ENCODE measurements around the gene OLFM4.
"Not testable (repeated sequence)": the region's sequence is repeated elsewhere in the genome, so short reads cannot be mapped to it uniquely, and the experiment has no call there.

Gene OLFM4

GRCh38 chr13:53028637-53029203 is at the start of gene OLFM4:
Gene OLFM4, plus strand, starts transcription at chr13:53028813. Its CDS starts 24 bp downstream, at chr13:53028837.
- DNase-seq: no peak

GRCh38 chr13:52978989-52979388 is 49.6 kb upstream of the OLFM4 start:
- DNase-seq: no peak

- DNase-seq: no peak
These were observed 47.9 kb upstream of the OLFM4 start for GRCh38 chr13:52980695-52981094.

- no peak for DNase-seq
These were observed 44.8 kb upstream of the OLFM4 start for GRCh38 chr13:52983836-52984235.

- no peak for DNase-seq
These were observed 43.7 kb upstream of the OLFM4 start for GRCh38 chr13:52984881-52985363.

GRCh38 chr13:52991344-52992020 is 37.1 kb upstream of the OLFM4 start:
- DNase-seq: no peak

- no peak for DNase-seq
These were observed 36.5 kb upstream of the OLFM4 start for GRCh38 chr13:52992110-52992509.

GRCh38 chr13:52994051-52994450 is 34.6 kb upstream of the OLFM4 start:
- no peak for DNase-seq

GRCh38 chr13:52994865-52995264 is 33.7 kb upstream of the OLFM4 start:
- no peak for DNase-seq

GRCh38 chr13:52995946-52996345 is 32.7 kb upstream of the OLFM4 start:
- no peak for DNase-seq

- no peak for DNase-seq
These were observed 30.4 kb upstream of the OLFM4 start for GRCh38 chr13:52997951-52998876.

GRCh38 chr13:52999093-52999696 is 29.4 kb upstream of the OLFM4 start:
- no peak for DNase-seq

GRCh38 chr13:53001444-53002225 is 27.0 kb upstream of the OLFM4 start:
- no peak for DNase-seq

GRCh38 chr13:53004573-53004972 is 24.0 kb upstream of the OLFM4 start:
- DNase-seq: no peak

- DNase-seq: no peak
These were observed 23.0 kb upstream of the OLFM4 start for GRCh38 chr13:53005626-53006025.

- DNase-seq: no peak
These were observed 20.7 kb upstream of the OLFM4 start for GRCh38 chr13:53007872-53008271.

GRCh38 chr13:53010374-53011105 is 18.1 kb upstream of the OLFM4 start:
- no peak for DNase-seq

GRCh38 chr13:53012707-53013106 is 15.9 kb upstream of the OLFM4 start:
- DNase-seq: no peak

- no peak for DNase-seq
These were observed 15.5 kb upstream of the OLFM4 start for GRCh38 chr13:53013113-53013512.

- DNase-seq: not testable (repeated sequence)
These were observed 14.6 kb upstream of the OLFM4 start for GRCh38 chr13:53014018-53014417.
